KMS-11 (cell line): ENCODE results near the gene PATE1.

ENCODE experiments used
- H2AFZ ChIP-seq: fragments of 200-600 bp; sonication (generic); 2 replicates; pipeline ENCODE4 v1.6.1; 2016; ENCODE audit warnings: antibody characterized with exemption, mixed run types, low read depth
- H3K27ac ChIP-seq: fragments of 200-600 bp; sonication (generic); 2 replicates; pipeline ENCODE4 v1.6.1; 2016; ENCODE audit warnings: mild to moderate bottlenecking, mixed run types
- H3K27me3 ChIP-seq: fragments of 200-600 bp; sonication (generic); 2 replicates; pipeline ENCODE4 v1.6.1; 2017; ENCODE audit warnings: mild to moderate bottlenecking, low read depth, mixed run types, moderate library complexity; ENCODE audit not compliant: insufficient read depth
- H3K36me3 ChIP-seq: fragments of 200-600 bp; sonication (generic); 2 replicates; pipeline ENCODE4 v1.6.1; 2017; ENCODE audit warnings: mild to moderate bottlenecking, mixed run types; ENCODE audit not compliant: insufficient read depth
- H3K4me1 ChIP-seq: fragments of 200-600 bp; sonication (generic); 2 replicates; pipeline ENCODE4 v1.6.1; 2016; ENCODE audit warnings: mild to moderate bottlenecking, low read depth, mixed run types; ENCODE audit not compliant: poor library complexity, severe bottlenecking
- H3K4me2 ChIP-seq: fragments of 200-600 bp; sonication (generic); 2 replicates; pipeline ENCODE4 v1.7.0; 2016; ENCODE audit warnings: mild to moderate bottlenecking, mixed run types
- H3K4me3 ChIP-seq: fragments of 200-600 bp; sonication (generic); IDR thresholded peaks from 2 replicates; pipeline ENCODE4 v1.6.1; 2017; ENCODE audit warnings: low read depth, low read length, mixed read lengths; ENCODE audit not compliant: insufficient read depth
- H3K79me2 ChIP-seq: fragments of 200-600 bp; sonication (generic); 2 replicates; pipeline ENCODE4 v1.6.1; 2016; ENCODE audit warnings: low read depth, mixed run types; ENCODE audit not compliant: insufficient read depth
- H3K9ac ChIP-seq: fragments of 200-600 bp; sonication (generic); 2 replicates; pipeline ENCODE4 v1.6.1; 2016; ENCODE audit warnings: mild to moderate bottlenecking, mixed run types
- H4K20me1 ChIP-seq: fragments of 200-600 bp; sonication (generic); 2 replicates; pipeline ENCODE4 v1.6.1; 2016; ENCODE audit warnings: mild to moderate bottlenecking, mixed run types; ENCODE audit not compliant: insufficient read depth
- TF ChIP-seq, protein P1 (sequence below): fragments of 200-600 bp; sonication (generic); conservative IDR thresholded peaks from 2 replicates; pipeline ENCODE4 v1.6.1; 2017; ENCODE audit warnings: low read depth, mild to moderate bottlenecking, antibody characterized with exemption, low read length, moderate library complexity, mixed read lengths

The PATE1 gene

DNA sequence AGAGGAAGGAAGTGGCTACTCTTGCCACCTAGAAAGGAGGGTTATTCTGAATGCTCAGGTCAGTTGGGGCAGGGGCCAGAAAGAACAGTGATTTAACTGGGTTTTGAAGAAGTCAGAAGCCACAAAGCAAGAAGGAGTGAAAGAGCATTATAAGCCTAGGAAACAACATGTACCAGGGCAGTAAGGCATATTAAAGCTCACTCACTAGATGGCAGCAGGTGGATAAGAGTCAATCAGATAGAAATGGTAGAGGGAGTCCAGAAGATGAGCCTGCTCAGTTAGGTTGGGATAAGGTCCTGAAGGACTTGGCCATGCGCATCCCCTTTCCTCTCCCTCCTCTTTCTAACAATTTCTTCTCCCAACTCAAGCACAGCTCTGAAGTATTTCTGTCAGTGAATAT lies 22.0 kb upstream of the PATE1 start:
- H3K27me3 ChIP-seq = no peaks in the 10 kb centered on the region
- H3K4me1 ChIP-seq = no peaks in the 10 kb centered on the region
- no peaks in the 10 kb centered on the region for H4K20me1 ChIP-seq
- H3K4me3 ChIP-seq = no peak overlapping the region
- no peak overlapping the region for H3K27ac ChIP-seq
- no peaks in the 10 kb centered on the region for H3K36me3 ChIP-seq
- no peak overlapping the region for H3K4me2 ChIP-seq
- no peak overlapping the region for H2AFZ ChIP-seq
- TF ChIP-seq, protein P1, sequence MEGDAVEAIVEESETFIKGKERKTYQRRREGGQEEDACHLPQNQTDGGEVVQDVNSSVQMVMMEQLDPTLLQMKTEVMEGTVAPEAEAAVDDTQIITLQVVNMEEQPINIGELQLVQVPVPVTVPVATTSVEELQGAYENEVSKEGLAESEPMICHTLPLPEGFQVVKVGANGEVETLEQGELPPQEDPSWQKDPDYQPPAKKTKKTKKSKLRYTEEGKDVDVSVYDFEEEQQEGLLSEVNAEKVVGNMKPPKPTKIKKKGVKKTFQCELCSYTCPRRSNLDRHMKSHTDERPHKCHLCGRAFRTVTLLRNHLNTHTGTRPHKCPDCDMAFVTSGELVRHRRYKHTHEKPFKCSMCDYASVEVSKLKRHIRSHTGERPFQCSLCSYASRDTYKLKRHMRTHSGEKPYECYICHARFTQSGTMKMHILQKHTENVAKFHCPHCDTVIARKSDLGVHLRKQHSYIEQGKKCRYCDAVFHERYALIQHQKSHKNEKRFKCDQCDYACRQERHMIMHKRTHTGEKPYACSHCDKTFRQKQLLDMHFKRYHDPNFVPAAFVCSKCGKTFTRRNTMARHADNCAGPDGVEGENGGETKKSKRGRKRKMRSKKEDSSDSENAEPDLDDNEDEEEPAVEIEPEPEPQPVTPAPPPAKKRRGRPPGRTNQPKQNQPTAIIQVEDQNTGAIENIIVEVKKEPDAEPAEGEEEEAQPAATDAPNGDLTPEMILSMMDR = no peak
- no peaks in the 10 kb centered on the region for H3K79me2 ChIP-seq
- H3K9ac ChIP-seq = no peak overlapping the region

- Histone ChIP-seq H3K27me3 (no peaks in the 10 kb centered on the region), H3K79me2 (no peaks in the 10 kb centered on the region), H4K20me1 (no peaks in the 10 kb centered on the region), H3K27ac (no peak overlapping the region), H3K4me2 (no peak overlapping the region), H3K4me3 (no peak overlapping the region), H3K4me1 (no peaks in the 10 kb centered on the region), H2AFZ (no peak overlapping the region), H3K36me3 (no peaks in the 10 kb centered on the region), H3K9ac (no peak overlapping the region)
- TF ChIP-seq, protein P1 = no peak
Observed at GRCh38 chr11:125728969-125729368, 17.1 kb upstream of the PATE1 start.

DNA sequence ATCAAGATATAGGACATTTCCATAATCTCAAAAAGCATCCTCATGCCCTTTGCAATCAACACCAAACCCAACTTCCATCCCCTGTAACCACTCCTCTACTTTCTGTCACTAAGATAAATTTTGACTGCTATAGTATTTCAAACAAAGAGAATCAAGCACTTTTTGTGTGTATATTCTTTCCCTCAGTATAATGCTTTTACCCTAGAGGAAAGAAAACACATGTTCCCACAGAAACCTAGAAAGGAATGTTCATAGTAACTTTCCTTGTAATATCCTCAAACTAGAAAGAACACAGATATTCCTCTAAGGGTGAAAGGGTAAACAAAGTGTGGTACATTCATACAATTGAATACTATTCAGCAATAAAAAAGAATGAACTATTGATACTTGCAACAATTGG lies 5.5 kb upstream of the PATE1 start:
- Histone ChIP-seq H3K4me3 (no peak overlapping the region), H3K79me2 (no peaks in the 10 kb centered on the region; the same call in 1 of the 2 replicates), H3K36me3 (no peaks in the 10 kb centered on the region), H3K27ac (no peak overlapping the region), H2AFZ (no peak overlapping the region), H3K27me3 (no peaks in the 10 kb centered on the region), H3K9ac (no peak overlapping the region), H3K4me2 (no peak overlapping the region), H4K20me1 (no peaks in the 10 kb centered on the region), H3K4me1 (no peaks in the 10 kb centered on the region)
- TF ChIP-seq, protein P1 = no peak

- Histone ChIP-seq H3K27me3 (no peaks in the 10 kb centered on the region), H3K4me1 (no peaks in the 10 kb centered on the region)
- TF ChIP-seq, protein P1 = no peak
Observed at GRCh38 chr11:125743681-125744080, 2.4 kb upstream of the PATE1 start.

More at GRCh38 chr11:125743681-125744080, 2.4 kb upstream of the PATE1 start:
- H3K4me3 ChIP-seq = no peak overlapping the region
- H3K79me2 ChIP-seq = no peaks in the 10 kb centered on the region
- H3K36me3 ChIP-seq = no peaks in the 10 kb centered on the region
- H4K20me1 ChIP-seq = no peaks in the 10 kb centered on the region
- H3K9ac ChIP-seq = no peak overlapping the region
- no peak overlapping the region for H3K4me2 ChIP-seq
- H2AFZ ChIP-seq = no peak overlapping the region
- no peak overlapping the region for H3K27ac ChIP-seq
